ENCODE results near the gene SF3A1. TPM values are rescaled to one million over a fixed set of nuclear protein-coding genes. Genes with fewer than 3 reads are reported as not detected.

The SF3A1 gene
- total and polyA plus RNA-seq, 4 donors = 19.6 to 41.6 (median 23.9) TPM

DNA sequence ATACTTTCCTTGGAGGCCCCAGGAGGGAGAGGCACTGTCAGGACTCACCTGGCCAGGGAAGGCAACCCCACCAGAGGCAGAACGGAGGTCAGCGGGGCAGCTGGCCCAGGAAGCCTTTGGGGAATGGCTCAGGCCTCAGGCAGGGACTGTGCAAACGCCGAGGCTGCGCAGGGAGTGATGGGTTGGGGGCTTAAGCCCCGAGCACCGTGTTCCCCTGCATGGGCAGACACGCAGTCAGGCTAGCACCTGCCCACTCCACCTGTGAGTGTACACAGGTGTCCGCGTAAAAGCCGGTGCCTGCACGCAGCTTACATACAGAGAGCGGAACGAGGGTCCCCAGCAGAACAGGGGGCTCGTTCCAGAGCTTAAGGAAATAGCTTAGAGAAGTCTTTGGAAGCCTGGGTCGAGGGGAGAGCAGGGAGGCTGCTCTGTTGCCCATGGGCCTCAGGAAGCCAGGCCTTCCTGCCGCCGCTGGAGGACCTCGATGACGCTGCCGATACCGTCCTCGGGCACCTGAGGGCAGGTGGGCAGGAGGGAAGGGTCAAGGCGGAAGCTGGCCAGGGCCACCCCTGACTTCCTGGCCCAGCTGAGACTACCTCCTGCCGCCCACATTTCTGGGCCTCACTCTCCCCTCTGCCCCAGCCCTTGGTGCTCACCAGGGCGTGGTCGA, 71.4 kb downstream of the SF3A1 start:
- 95% methylated on average over 27 of the region's 27 CpGs for WGBS

DNA sequence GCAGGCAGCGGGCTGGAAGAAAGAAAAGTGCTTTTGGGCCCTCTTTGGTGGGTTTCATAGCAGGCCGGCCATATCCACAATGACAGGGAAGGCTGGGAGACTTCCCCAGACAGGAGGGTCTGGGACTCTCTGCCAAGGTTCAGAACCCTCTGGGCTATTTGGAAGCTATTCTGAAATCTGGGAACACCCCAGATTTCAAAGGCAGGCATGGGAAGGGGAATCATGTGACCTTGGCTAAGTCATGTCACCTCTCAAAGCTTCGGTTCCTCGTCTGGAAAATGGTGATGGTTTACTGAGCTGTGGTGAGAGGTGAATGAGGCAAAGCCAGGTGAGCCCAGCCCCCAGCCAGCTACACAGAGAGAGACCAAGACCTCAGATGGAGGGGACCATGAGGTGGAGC, 72.0 kb downstream of the SF3A1 start:
- no peak overlapping the region for H3K4me3 ChIP-seq (ENCODE audit: low read depth in 1 of 3, low read length in 3 of 3)
- no peak overlapping the region for H3K9ac ChIP-seq (ENCODE audit: low read depth in 1 of 2, low read length in 2 of 2)
- H3K27me3 ChIP-seq (ENCODE audit: control insufficient read depth in 4 of 4, insufficient read depth in 4 of 4, low read length in 3 of 4) = no peaks in the 10 kb centered on the region
- no peaks in the 10 kb centered on the region for H3K9me3 ChIP-seq (ENCODE audit: control insufficient read depth in 4 of 4, low read length in 3 of 4)
- H3K27ac ChIP-seq (ENCODE audit: low read depth in 1 of 2, low read length in 2 of 2) = no peak overlapping the region
- peaks cover 0 to 8% (median 0%) of the 10 kb centered on the region in 4 donors for H3K36me3 ChIP-seq (ENCODE audit: control insufficient read depth in 4 of 4, insufficient read depth in 3 of 4, low read depth in 1 of 4, low read length in 3 of 4)
- no peak for DNase-seq (ENCODE audit: low spot score)
- 96% methylated on average over 4 of the region's 4 CpGs for WGBS
- peaks cover 4 to 23% (median 16%) of the 10 kb centered on the region in 4 donors for H3K4me1 ChIP-seq (ENCODE audit: control insufficient read depth in 4 of 4, insufficient read depth in 4 of 4, low read length in 3 of 4)
- TF ChIP-seq, protein P1, sequence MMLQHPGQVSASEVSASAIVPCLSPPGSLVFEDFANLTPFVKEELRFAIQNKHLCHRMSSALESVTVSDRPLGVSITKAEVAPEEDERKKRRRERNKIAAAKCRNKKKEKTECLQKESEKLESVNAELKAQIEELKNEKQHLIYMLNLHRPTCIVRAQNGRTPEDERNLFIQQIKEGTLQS (IDR thresholded peaks at IDR 0.05) = no peak
- no peak for TF ChIP-seq CTCF (IDR thresholded peaks at IDR 0.05; ENCODE audit: low read depth, low read length, missing input control)
- no peak for TF ChIP-seq HNF4A (conservative IDR thresholded peaks at IDR 0.05)
- no peak for TF ChIP-seq GABPA (IDR thresholded peaks at IDR 0.05 in 1 of 2, conservative IDR thresholded peaks at IDR 0.05 in 1 of 2)
- no peak for TF ChIP-seq RAD21 (IDR thresholded peaks at IDR 0.05)
- TF ChIP-seq TAF1 (conservative IDR thresholded peaks at IDR 0.05) = no peak
- no peak for TF ChIP-seq NR2F2 (IDR thresholded peaks at IDR 0.05)
- TF ChIP-seq EGR1 (IDR thresholded peaks at IDR 0.05; ENCODE audit: low read depth in 2 of 2) = no peak
- TF ChIP-seq YY1 (IDR thresholded peaks at IDR 0.05) = no peak
- no peak for TF ChIP-seq FOXA2 (IDR thresholded peaks at IDR 0.05)
- no peak for TF ChIP-seq JUND (IDR thresholded peaks at IDR 0.05)
- TF ChIP-seq MAX (IDR thresholded peaks at IDR 0.05) = no peak
- no peak for TF ChIP-seq FOXA1 (IDR thresholded peaks at IDR 0.05)
- no peak for TF ChIP-seq RXRA (IDR thresholded peaks at IDR 0.05)
- no peak for TF ChIP-seq ZBTB33 (IDR thresholded peaks at IDR 0.05)
- TF ChIP-seq SP1 (IDR thresholded peaks at IDR 0.05) = no peak

More for the DNA sequence above, 71.4 kb downstream of the SF3A1 start:
- H3K27ac ChIP-seq (ENCODE audit: low read depth in 1 of 2, low read length in 2 of 2) = no peak overlapping the region
- H3K4me3 ChIP-seq (ENCODE audit: low read depth in 1 of 3, low read length in 3 of 3) = no peak overlapping the region
- TF ChIP-seq EGR1 (IDR thresholded peaks at IDR 0.05; ENCODE audit: low read depth in 2 of 2) (no peak), HNF4G (IDR thresholded peaks at IDR 0.05) (no peak), ZBTB33 (IDR thresholded peaks at IDR 0.05) (no peak), NR2F2 (IDR thresholded peaks at IDR 0.05) (no peak), YY1 (IDR thresholded peaks at IDR 0.05) (no peak), MAX (IDR thresholded peaks at IDR 0.05) (no peak), FOXA2 (IDR thresholded peaks at IDR 0.05) (no peak), GABPA (IDR thresholded peaks at IDR 0.05 in 1 of 2, conservative IDR thresholded peaks at IDR 0.05 in 1 of 2) (no peak)
- TF ChIP-seq, protein P1 (IDR thresholded peaks at IDR 0.05) = no peak
- peaks cover 0 to 8% (median 0%) of the 10 kb centered on the region in 4 donors for H3K36me3 ChIP-seq (ENCODE audit: control insufficient read depth in 4 of 4, insufficient read depth in 3 of 4, low read depth in 1 of 4, low read length in 3 of 4)
- DNase-seq (ENCODE audit: low spot score) = no peak
- no peak overlapping the region for H3K9ac ChIP-seq (ENCODE audit: low read depth in 1 of 2, low read length in 2 of 2)
- H3K27me3 ChIP-seq (ENCODE audit: control insufficient read depth in 4 of 4, insufficient read depth in 4 of 4, low read length in 3 of 4) = no peaks in the 10 kb centered on the region
- H3K4me1 ChIP-seq (ENCODE audit: control insufficient read depth in 4 of 4, insufficient read depth in 4 of 4, low read length in 3 of 4) = peaks cover 4 to 30% (median 22%) of the 10 kb centered on the region in 4 donors
- H3K9me3 ChIP-seq (ENCODE audit: control insufficient read depth in 4 of 4, low read length in 3 of 4) = no peaks in the 10 kb centered on the region

Data from liver (tissue), 9 donors.